Endothelial cell of umbilical vein (primary cell): ENCODE measurements around the gene OPRD1. TPM values are rescaled to one million over a fixed set of nuclear protein-coding genes. Genes with fewer than 3 reads are reported as not detected.

Experiments used
- BruUV-seq: library from RNA; stranded (reverse); fragments of 400-500 nt; replicated peaks from 2 replicates; lab custom pipeline; 2021; lab: Mats Ljungman, UMichigan
- CTCF ChIA-PET: fragments of 300-600, 350-600 bp; sonication (Branson Sonifier 250); formaldehyde crosslinking; loops from one replicate; lab custom pipeline; 2021; ENCODE audit warnings: antibody characterized with exemption, inconsistent platforms; lab: Charles Lee
- POLR2A ChIA-PET: fragments of 300-600, 350-600 bp; sonication (Branson Sonifier 250); formaldehyde crosslinking; loops from one replicate; lab custom pipeline; 2021; ENCODE audit warnings: antibody characterized with exemption, inconsistent platforms; lab: Charles Lee
- DNase-seq: peaks from one replicate; pipeline ENCODE4 v3.0.0-alpha.2; 2011; ENCODE audit warnings: low read depth, low spot score
- FAIRE-seq: peaks from 2 replicates; lab custom pipeline; 2011; peaks lifted over from hg19 to GRCh38; lab: Jason Lieb, UNC
- H2AFZ ChIP-seq: 2 replicates; pipeline ENCODE4 v1.6.0; 2012; ENCODE audit warnings: low read depth, low read length, control low read depth, inconsistent platforms
- H3K27ac ChIP-seq: 2 replicates; pipeline ENCODE4 v1.5.1; 2011; ENCODE audit warnings: low read depth, mild to moderate bottlenecking, control low read depth, low read length, moderate library complexity; ENCODE audit not compliant: insufficient read depth
- H3K27me3 ChIP-seq, 2 experiments: 2 replicates each; pipeline versions ENCODE4 v1.6.0 to v1.6.1; 2011; ENCODE audit warnings: low read length in 2 of 2, mixed read lengths in 1 of 2; ENCODE audit not compliant: control insufficient read depth in 2 of 2, insufficient read depth in 2 of 2
- H3K36me3 ChIP-seq, 2 experiments: 2 replicates in 1 of 2; 3 replicates in 1 of 2; pipeline ENCODE4 v1.5.1; 2011; ENCODE audit warnings: low read length in 2 of 2, mild to moderate bottlenecking in 1 of 2, moderate library complexity in 1 of 2; ENCODE audit not compliant: control insufficient read depth in 2 of 2, insufficient read depth in 2 of 2; ENCODE audit errors: extremely low read depth in 1 of 2
- H3K4me1 ChIP-seq: 3 replicates; pipeline ENCODE4 v1.5.1; 2011; ENCODE audit warnings: mild to moderate bottlenecking, low read length; ENCODE audit not compliant: control insufficient read depth, insufficient read depth; ENCODE audit errors: extremely low read depth
- H3K4me2 ChIP-seq: 2 replicates; pipeline ENCODE4 v1.6.1; 2011; ENCODE audit warnings: low read length, control low read depth, mixed read lengths; ENCODE audit not compliant: insufficient read depth
- H3K4me3 ChIP-seq, 3 experiments: fragments of 200-600 bp in 1 of 3; sonication (generic), shearing (Covaris generic) in 1 of 3; replicated peaks in 1 of 3; 2 replicates each; pipeline ENCODE4 v1.5.1; 2011 to 2016; ENCODE audit warnings: control low read depth in 3 of 3, low read length in 3 of 3, mild to moderate bottlenecking in 2 of 3, inconsistent platforms in 1 of 3, low read depth in 1 of 3, moderate library complexity in 1 of 3; ENCODE audit not compliant: insufficient read depth in 1 of 3
- H3K79me2 ChIP-seq: 2 replicates; pipeline ENCODE4 v1.6.0; 2012; ENCODE audit warnings: low read length, inconsistent platforms; ENCODE audit not compliant: control insufficient read depth, insufficient read depth
- H3K9ac ChIP-seq: replicated peaks from 2 replicates; pipeline ENCODE3; 2011; ENCODE audit warnings: low read length, control low read depth; ENCODE audit not compliant: insufficient read depth; ENCODE audit errors: extremely low read depth
- H3K9me1 ChIP-seq: replicated peaks from 3 replicates; pipeline ENCODE4 v1.6.0; 2011; ENCODE audit warnings: mild to moderate bottlenecking, low read length; ENCODE audit not compliant: control insufficient read depth, insufficient read depth; ENCODE audit errors: extremely low read depth
- H3K9me3 ChIP-seq: replicated peaks from 2 replicates; pipeline ENCODE4 v1.5.1; 2012; ENCODE audit warnings: low read length, inconsistent platforms; ENCODE audit not compliant: control insufficient read depth, insufficient read depth
- H4K20me1 ChIP-seq: replicated peaks from 2 replicates; pipeline ENCODE3; 2011; ENCODE audit warnings: mild to moderate bottlenecking, low read length; ENCODE audit not compliant: control insufficient read depth, insufficient read depth; ENCODE audit errors: extremely low read depth
- GATA2 ChIP-seq: IDR thresholded peaks from 2 replicates; pipeline ENCODE4 v1.7.0; 2011; ENCODE audit warnings: low read depth, mild to moderate bottlenecking, moderate library complexity, mixed read lengths, low read length; ENCODE audit not compliant: insufficient read length, insufficient read depth
- JUN ChIP-seq: IDR thresholded peaks from 2 replicates; pipeline ENCODE4 v1.6.1; 2011; ENCODE audit warnings: borderline replicate concordance, low read depth; ENCODE audit not compliant: insufficient read length, insufficient read depth
- POLR2A ChIP-seq: IDR thresholded peaks from 2 replicates; pipeline ENCODE4 v1.6.1; 2012; ENCODE audit warnings: low read depth, mild to moderate bottlenecking, control low read depth, low read length
- POLR2AphosphoS5 ChIP-seq: IDR thresholded peaks from 2 replicates; pipeline ENCODE4 v1.6.1; 2012; ENCODE audit warnings: low read depth, mild to moderate bottlenecking, control low read depth, low read length, moderate library complexity; ENCODE audit not compliant: insufficient read depth
- dilution Hi-C: fragments of 300-500 bp; cut with MboI; formaldehyde crosslinking; loops from one replicate; pipeline ENCODE4 v1.15.0; 2019; ENCODE audit warnings: low sequenced_read_pairs; ENCODE audit not compliant: extremely low pct_ligation_motif_present
- intact Hi-C: fragments of 100-400 bp; cut with micrococcal nuclease; formaldehyde crosslinking; loops from one replicate; pipeline ENCODE4 v1.10.0; 2022
- polyA plus RNA-seq, 4 experiments: library from polyadenylated mRNA; depleted of rRNA in 3 of 4; stranded (reverse) in 3 of 4; unstranded in 1 of 4; fragments of >200 nt; gene quantifications; 2 replicates each; pipeline versions ENCODE4 v1.2.1 to v1.2.3, GENCODE V29; 2011 to 2012; ENCODE audit warnings: missing spikeins in 1 of 4
- total RNA-seq: library from RNA; stranded (reverse); gene quantifications from 2 replicates; pipeline ENCODE4 v1.2.3, GENCODE V29; 2021
- TF ChIP-seq, protein P1 (sequence below): IDR thresholded peaks from 2 replicates; pipeline ENCODE4 v1.6.1; 2011; ENCODE audit not compliant: insufficient read depth, insufficient read length
- TF ChIP-seq, protein P2 (sequence below), 2 donors: IDR thresholded peaks; 1 replicate in 1 of 2; 2 replicates in 1 of 2; pipeline ENCODE4 v1.5.1; 2011; ENCODE audit warnings: low read length in 2 of 2, mild to moderate bottlenecking in 2 of 2, moderate library complexity in 2 of 2, control low read depth in 1 of 2, inconsistent platforms in 1 of 2, low read depth in 1 of 2; ENCODE audit not compliant: insufficient read depth in 1 of 2; ENCODE audit errors: extremely low read depth in 1 of 2

The OPRD1 gene
- total and polyA plus RNA-seq, 2 donors (not counting 3 experiments of a cell fraction or from before 2014, with no cell fraction given) = not detected

GRCh38 chr1:28855969-28856368 is 44.0 kb downstream of the OPRD1 start:
- Histone ChIP-seq H3K9me1 (no peaks in the 10 kb centered on the region), H3K36me3 (no peaks in the 10 kb centered on the region), H4K20me1 (no peaks in the 10 kb centered on the region), H3K9ac (no peak overlapping the region), H3K4me3 (no peak overlapping the region), H3K4me2 (no peak overlapping the region), H3K79me2 (no peaks in the 10 kb centered on the region), H3K9me3 (no peaks in the 10 kb centered on the region), H3K27ac (no peak overlapping the region), H2AFZ (no peak overlapping the region), H3K27me3 (peaks cover 0 to 10% of the 10 kb centered on the region in 2 experiments), H3K4me1 (no peaks in the 10 kb centered on the region)
- ChIA-PET CTCF (no interaction called here), POLR2A (no interaction called here)
- BruUV-seq = no TSS peak
- DNase-seq = no peak
- no peak for FAIRE-seq
- dilution Hi-C loops = no loop called here
- intact Hi-C loops = no loop called here
- no peak for TF ChIP-seq POLR2AphosphoS5
- TF ChIP-seq, protein P1, sequence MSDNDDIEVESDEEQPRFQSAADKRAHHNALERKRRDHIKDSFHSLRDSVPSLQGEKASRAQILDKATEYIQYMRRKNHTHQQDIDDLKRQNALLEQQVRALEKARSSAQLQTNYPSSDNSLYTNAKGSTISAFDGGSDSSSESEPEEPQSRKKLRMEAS = no peak
- no peak for TF ChIP-seq JUN
- TF ChIP-seq GATA2 = no peak
- TF ChIP-seq, protein P2, sequence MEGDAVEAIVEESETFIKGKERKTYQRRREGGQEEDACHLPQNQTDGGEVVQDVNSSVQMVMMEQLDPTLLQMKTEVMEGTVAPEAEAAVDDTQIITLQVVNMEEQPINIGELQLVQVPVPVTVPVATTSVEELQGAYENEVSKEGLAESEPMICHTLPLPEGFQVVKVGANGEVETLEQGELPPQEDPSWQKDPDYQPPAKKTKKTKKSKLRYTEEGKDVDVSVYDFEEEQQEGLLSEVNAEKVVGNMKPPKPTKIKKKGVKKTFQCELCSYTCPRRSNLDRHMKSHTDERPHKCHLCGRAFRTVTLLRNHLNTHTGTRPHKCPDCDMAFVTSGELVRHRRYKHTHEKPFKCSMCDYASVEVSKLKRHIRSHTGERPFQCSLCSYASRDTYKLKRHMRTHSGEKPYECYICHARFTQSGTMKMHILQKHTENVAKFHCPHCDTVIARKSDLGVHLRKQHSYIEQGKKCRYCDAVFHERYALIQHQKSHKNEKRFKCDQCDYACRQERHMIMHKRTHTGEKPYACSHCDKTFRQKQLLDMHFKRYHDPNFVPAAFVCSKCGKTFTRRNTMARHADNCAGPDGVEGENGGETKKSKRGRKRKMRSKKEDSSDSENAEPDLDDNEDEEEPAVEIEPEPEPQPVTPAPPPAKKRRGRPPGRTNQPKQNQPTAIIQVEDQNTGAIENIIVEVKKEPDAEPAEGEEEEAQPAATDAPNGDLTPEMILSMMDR (IDR thresholded peaks at IDR 0.05; ENCODE audit: extremely low read depth in 1 of 2, insufficient read depth in 1 of 2, low read depth in 1 of 2, low read length in 2 of 2) = no peak
- no peak for TF ChIP-seq POLR2A
